KG1 (cell line): ENCODE measurements around the gene SPON1.
"Not testable (repeated sequence)": the region's sequence is repeated elsewhere in the genome, so short reads cannot be mapped to it uniquely, and the experiment has no call there.

Source experiments
- DNase-seq: peaks from one replicate; lab custom pipeline; 2025; lab: John Stamatoyannopoulos, UW

Gene SPON1

GRCh38 chr11:14249121-14249963 is 286.8 kb downstream of the SPON1 start:
- DNase-seq = no peak

DNA sequence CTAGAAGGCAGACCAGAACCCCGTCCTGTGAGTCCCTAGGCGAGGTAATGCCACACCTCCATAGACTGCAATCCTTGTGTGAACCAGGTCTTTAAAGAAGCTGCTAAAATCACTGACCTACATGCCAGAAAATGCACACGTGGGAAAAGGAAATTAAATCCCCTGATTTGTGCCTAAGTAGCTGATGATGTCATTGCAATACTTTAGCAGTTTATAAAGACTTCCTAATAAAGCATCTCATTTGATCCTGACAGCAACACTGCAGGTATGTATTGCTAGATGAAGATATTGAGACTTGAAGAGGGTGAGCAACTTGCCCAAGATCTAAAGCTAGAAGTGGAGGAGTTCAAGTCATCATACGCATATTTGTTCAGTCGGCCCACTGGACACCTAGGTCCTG is 289.2 kb downstream of the SPON1 start:
- DNase-seq = no peak

DNA sequence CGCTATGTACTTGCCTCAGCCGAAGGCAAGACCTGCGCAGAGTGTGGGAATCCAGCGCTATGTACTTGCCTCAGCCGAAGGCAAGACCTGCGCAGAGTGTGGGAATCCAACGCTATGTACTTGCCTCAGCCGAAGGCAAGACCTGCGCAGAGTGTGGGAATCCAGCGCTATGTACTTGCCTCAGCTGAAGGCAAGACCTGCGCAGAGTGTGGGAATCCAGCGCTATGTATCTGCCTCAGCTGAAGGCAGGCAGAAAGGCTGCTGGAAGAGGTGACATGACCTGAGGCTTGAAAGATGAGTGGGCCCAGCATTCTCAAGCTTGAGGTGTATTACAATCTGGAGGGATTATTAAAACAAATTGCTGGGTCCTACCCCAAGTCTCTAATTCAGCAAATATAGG is 290.0 kb downstream of the SPON1 start:
- not testable (repeated sequence) for DNase-seq

- DNase-seq = no peak
Measured at GRCh38 chr11:14253421-14253820, 290.9 kb downstream of the SPON1 start.

- DNase-seq = no peak
Measured at GRCh38 chr11:14253840-14254239, 291.3 kb downstream of the SPON1 start.

GRCh38 chr11:14254533-14255237 is 292.2 kb downstream of the SPON1 start:
- no peak for DNase-seq

- DNase-seq = no peak
Measured at GRCh38 chr11:14255238-14255534, 292.7 kb downstream of the SPON1 start.

GRCh38 chr11:14258221-14258935 is 295.9 kb downstream of the SPON1 start:
- DNase-seq = no peak

DNA sequence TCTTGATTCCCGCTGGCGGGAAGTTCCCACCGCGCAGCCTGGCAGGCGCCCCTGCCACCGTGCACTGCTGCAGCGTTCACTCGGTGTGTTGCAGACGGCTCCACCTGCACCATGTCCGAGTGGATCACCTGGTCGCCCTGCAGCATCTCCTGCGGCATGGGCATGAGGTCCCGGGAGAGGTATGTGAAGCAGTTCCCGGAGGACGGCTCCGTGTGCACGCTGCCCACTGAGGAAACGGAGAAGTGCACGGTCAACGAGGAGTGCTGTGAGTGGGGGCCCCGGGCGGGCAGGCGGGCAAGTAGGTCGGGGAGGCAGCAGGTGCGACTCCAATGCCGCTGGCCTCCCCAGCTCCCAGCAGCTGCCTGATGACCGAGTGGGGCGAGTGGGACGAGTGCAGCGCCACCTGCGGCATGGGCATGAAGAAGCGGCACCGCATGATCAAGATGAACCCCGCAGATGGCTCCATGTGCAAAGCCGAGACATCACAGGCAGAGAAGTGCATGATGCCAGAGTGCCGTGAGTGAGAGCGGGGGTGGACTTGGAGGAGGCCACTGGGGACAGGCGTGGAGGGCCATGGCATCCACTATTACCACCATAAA is 296.8 kb downstream of the SPON1 start:
- DNase-seq = no peak

GRCh38 chr11:14259878-14260277 is 297.4 kb downstream of the SPON1 start:
- DNase-seq = no peak

- no peak for DNase-seq
Measured at GRCh38 chr11:14261066-14261465, 298.5 kb downstream of the SPON1 start.

GRCh38 chr11:14262271-14262846 is 299.8 kb downstream of the SPON1 start:
- DNase-seq = no peak

- no peak for DNase-seq
Measured at GRCh38 chr11:14264966-14265365, 302.4 kb downstream of the SPON1 start.

- no peak for DNase-seq
Measured at GRCh38 chr11:14266622-14267021, 304.1 kb downstream of the SPON1 start.

GRCh38 chr11:14267861-14268635 is 305.5 kb downstream of the SPON1 start:
- DNase-seq = no peak

- no peak for DNase-seq
Measured at GRCh38 chr11:14269692-14270573, 307.4 kb downstream of the SPON1 start.

DNA sequence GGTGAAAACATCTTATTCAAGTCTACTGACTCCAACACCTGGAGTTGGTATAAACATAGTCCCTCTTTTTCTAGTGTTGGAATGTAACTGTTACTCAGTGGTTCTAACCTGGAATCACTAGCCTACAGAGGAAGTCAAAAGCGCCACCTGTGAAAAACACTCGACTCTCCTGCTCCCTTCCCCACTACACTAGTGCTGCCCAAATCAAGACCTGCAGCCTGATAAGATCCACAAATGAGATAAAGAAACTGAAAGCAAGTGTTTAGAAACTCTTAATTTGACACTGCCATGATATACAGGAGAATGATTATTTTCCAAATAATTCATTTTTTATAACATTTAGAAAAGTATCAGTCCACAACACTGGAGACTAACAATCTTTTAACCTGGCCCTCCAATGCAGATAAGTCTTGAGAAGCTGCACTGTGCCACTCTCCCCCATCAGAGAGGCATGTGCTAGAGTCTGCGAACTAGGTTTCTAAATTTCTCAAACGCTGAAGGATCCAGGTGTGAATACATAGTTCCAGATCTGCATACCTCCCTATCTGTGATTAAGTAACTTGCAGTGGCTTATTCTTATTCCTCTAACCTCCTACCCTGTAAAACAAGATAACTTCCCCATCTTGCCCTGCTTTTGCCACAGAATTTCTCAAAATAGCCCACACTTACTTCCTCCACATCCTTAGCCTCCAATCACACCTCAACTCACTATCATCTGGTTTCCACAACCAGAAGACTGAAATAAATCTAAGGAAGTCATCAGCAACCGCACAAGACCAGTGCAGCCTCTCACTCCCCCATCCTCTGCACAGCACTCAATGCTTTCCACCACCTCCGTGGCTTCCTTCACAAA is 308.4 kb downstream of the SPON1 start:
- DNase-seq = peak; percentile 56

DNA sequence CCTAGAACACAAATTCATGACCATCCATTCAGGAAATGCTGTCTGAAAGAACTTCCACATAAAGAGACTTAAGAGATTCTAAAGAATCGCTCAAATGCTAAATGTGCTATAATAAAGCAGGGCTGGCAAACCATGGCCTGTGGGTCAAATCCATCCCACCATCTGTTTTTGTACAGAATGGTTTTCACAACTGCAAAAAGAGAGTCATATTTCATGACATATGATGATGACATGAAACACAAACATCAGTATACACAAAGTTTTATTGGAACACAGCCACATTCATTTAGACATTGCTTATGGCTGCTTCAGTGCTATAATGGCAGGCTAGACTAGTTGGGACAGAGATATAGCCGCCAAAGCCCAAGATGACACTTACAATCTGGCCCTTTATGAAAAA is 311.4 kb downstream of the SPON1 start:
- no peak for DNase-seq

- no peak for DNase-seq
Measured at GRCh38 chr11:14275076-14275475, 312.6 kb downstream of the SPON1 start.
